ENCODE measurements around the gene ECE1. TPM values are rescaled to one million over a fixed set of nuclear protein-coding genes. Genes with fewer than 3 reads are reported as not detected.

The ECE1 gene
- total and polyA plus RNA-seq, 2 of the 13 experiments (the other 11 are each of a cell fraction or from before 2014, with no cell fraction given): 13.5 to 21.2 TPM

- no peak for TF ChIP-seq AKNA (CRISPR knock-in tag; IDR thresholded peaks at IDR 0.05; ENCODE audit: borderline replicate concordance)
- no peak for TF ChIP-seq MTA3 (CRISPR knock-in tag; IDR thresholded peaks at IDR 0.05)
- no peak for TF ChIP-seq HHEX (CRISPR knock-in tag; IDR thresholded peaks at IDR 0.05)
- TF ChIP-seq TEAD3 (CRISPR knock-in tag; optimal IDR thresholded peaks at IDR 0.05; ENCODE audit: borderline replicate concordance): no peak
Measured at GRCh38 chr1:21265644-21266043, 24.6 kb downstream of the ECE1 start (continued).

DNA sequence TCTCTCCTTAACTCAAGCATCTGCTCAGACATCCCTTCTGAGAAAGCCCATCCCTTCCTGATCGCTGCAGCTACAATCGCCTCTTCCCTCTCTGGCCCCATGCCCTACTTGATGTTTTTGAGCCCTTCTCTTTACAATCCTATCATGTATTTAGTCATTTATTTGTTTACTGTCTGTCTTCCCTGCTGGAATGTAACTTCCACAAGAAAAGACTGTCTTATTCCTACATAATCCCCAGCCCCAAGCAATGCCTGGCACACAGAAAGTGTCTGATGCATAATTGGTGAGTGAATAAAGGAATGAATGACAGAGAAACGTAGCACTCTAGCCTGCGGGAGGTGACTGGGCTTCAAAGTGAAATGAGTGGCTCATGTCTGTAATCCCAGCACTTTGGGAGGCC lies 25.4 kb downstream of the ECE1 start:
- intact Hi-C loops (cut with micrococcal nuclease; ENCODE audit: unreplicated experiment): loop anchor here (5.0 kb wide), 1 partner anchor 72 kb away; no protein-coding TSS in a partner anchor
- no peaks in the 10 kb centered on the region for H3K9me3 ChIP-seq (ENCODE audit: low read length)
- no TSS peak for BruUV-seq (replicated peaks)
- H3K9ac ChIP-seq (ENCODE audit: insufficient read depth, low read depth, low read length): no peak overlapping the region
- ChIA-PET POLR2A (no interaction called here), CTCF (ENCODE audit: low intra/inter-chr PET ratio, low total read pairs) (no interaction called here)
- ATAC-seq (no peak), DNase-seq (ENCODE audit: low spot score) (no peak), FAIRE-seq (no peak)
- H3K36me3 ChIP-seq (replicated peaks in 1 of 2; ENCODE audit: control insufficient read depth in 1 of 2, insufficient read depth in 2 of 2, low read length in 2 of 2): 0 out of 5 replicates have a peak, but pooled peaks cover 0 to 4% of the 10 kb centered on the region in 2 experiments
- peaks cover 78% of the 10 kb centered on the region for H3K4me1 ChIP-seq (ENCODE audit: insufficient read depth, low read length)
- in situ Hi-C loops (cut with HindIII; ENCODE audit: extremely low pct_ligation_motif_present, low pct_unique_long_range_greater_than_20kb): no loop called here
- H3K4me3 ChIP-seq (replicated peaks in 1 of 3; ENCODE audit: insufficient read depth in 1 of 3, low read depth in 2 of 3, low read length in 3 of 3): no peak overlapping the region
- H3K27ac ChIP-seq (ENCODE audit: extremely low read length, insufficient read depth, low read length): no peak overlapping the region
- H2AFZ ChIP-seq (ENCODE audit: low read length): no peak overlapping the region
- no peaks in the 10 kb centered on the region for H3K79me2 ChIP-seq (ENCODE audit: insufficient read depth, low read length)
- no peaks in the 10 kb centered on the region for H3K27me3 ChIP-seq (ENCODE audit: control insufficient read depth in 1 of 2, insufficient read depth in 2 of 2, low read length in 2 of 2)
- 86% methylated on average over 4 of the region's 4 CpGs for WGBS (ENCODE audit: low lambda C conversion rate)
- no peaks in the 10 kb centered on the region for H4K20me1 ChIP-seq (ENCODE audit: insufficient read depth, low read length)
- no peak overlapping the region for H3K4me2 ChIP-seq (ENCODE audit: low read depth, low read length)
- TF ChIP-seq ZFX (CRISPR knock-in tag; IDR thresholded peaks at IDR 0.05; ENCODE audit: low read depth) (no peak), MXI1 (IDR thresholded peaks at IDR 0.05; ENCODE audit: borderline replicate concordance, low read depth, low read length) (no peak), ZNF235 (CRISPR knock-in tag; IDR thresholded peaks at IDR 0.05; ENCODE audit: borderline replicate concordance) (no peak), DMAP1 (CRISPR knock-in tag; IDR thresholded peaks at IDR 0.05) (no peak), ATM (IDR thresholded peaks at IDR 0.05; ENCODE audit: borderline replicate concordance) (no peak), TP53 (CRISPR knock-in tag; conservative IDR thresholded peaks at IDR 0.05) (no peak), ZNF724P (CRISPR knock-in tag; IDR thresholded peaks at IDR 0.05; ENCODE audit: borderline replicate concordance) (no peak), ZNF124 (CRISPR knock-in tag; IDR thresholded peaks at IDR 0.05) (no peak), ZNF713 (CRISPR knock-in tag; IDR thresholded peaks at IDR 0.05) (no peak), SIX4 (CRISPR knock-in tag; IDR thresholded peaks at IDR 0.05) (no peak), ZNF607 (CRISPR knock-in tag; IDR thresholded peaks at IDR 0.05; ENCODE audit: borderline replicate concordance) (no peak), ZNF614 (CRISPR knock-in tag; IDR thresholded peaks at IDR 0.05; ENCODE audit: borderline replicate concordance) (no peak), HIVEP1 (CRISPR knock-in tag; IDR thresholded peaks at IDR 0.05) (no peak), GFI1 (CRISPR knock-in tag; IDR thresholded peaks at IDR 0.05; ENCODE audit: borderline replicate concordance) (no peak), MIXL1 (CRISPR knock-in tag; IDR thresholded peaks at IDR 0.05) (no peak), ADNP (CRISPR knock-in tag; IDR thresholded peaks at IDR 0.05) (no peak)
- TF ChIP-seq, protein P1, sequence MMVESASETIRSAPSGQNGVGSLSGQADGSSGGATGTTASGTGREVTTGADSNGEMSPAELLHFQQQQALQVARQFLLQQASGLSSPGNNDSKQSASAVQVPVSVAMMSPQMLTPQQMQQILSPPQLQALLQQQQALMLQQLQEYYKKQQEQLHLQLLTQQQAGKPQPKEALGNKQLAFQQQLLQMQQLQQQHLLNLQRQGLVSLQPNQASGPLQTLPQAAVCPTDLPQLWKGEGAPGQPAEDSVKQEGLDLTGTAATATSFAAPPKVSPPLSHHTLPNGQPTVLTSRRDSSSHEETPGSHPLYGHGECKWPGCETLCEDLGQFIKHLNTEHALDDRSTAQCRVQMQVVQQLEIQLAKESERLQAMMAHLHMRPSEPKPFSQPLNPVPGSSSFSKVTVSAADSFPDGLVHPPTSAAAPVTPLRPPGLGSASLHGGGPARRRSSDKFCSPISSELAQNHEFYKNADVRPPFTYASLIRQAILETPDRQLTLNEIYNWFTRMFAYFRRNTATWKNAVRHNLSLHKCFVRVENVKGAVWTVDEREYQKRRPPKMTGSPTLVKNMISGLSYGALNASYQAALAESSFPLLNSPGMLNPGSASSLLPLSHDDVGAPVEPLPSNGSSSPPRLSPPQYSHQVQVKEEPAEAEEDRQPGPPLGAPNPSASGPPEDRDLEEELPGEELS (CRISPR knock-in tag; IDR thresholded peaks at IDR 0.05): no peak

All from HepG2 (cell line).